Measurements from ENCODE around the gene SLC25A25.

SLC25A25 gene

GRCh38 chr9:128144239-128145181, 76.5 kb downstream of the SLC25A25 start:
- peaks cover 10% of the 10 kb centered on the region for H3K4me1 Mint-ChIP-seq
- no peaks in the 10 kb centered on the region for H3K9me3 Mint-ChIP-seq
- no peaks in the 10 kb centered on the region for H3K27me3 Mint-ChIP-seq
- no peak overlapping the region for H3K27ac Mint-ChIP-seq
- DNase-seq: no peak
- H3K4me3 Mint-ChIP-seq: no peak overlapping the region
- ATAC-seq: no peak

- H3K9me3 Mint-ChIP-seq: no peaks in the 10 kb centered on the region
- no peaks in the 10 kb centered on the region for H3K27me3 Mint-ChIP-seq
- no peak overlapping the region for H3K4me3 Mint-ChIP-seq
- ATAC-seq: no peak
- peaks cover 11% of the 10 kb centered on the region for H3K4me1 Mint-ChIP-seq
- H3K27ac Mint-ChIP-seq: no peak overlapping the region
- DNase-seq: no peak
Observed at GRCh38 chr9:128145536-128145935, 77.5 kb downstream of the SLC25A25 start.

GRCh38 chr9:128145951-128146351, 77.9 kb downstream of the SLC25A25 start:
- Mint-ChIP-seq H3K4me1 (peaks cover 15% of the 10 kb centered on the region), H3K27me3 (no peaks in the 10 kb centered on the region), H3K9me3 (no peaks in the 10 kb centered on the region), H3K27ac (no peak overlapping the region), H3K4me3 (no peak overlapping the region)
- DNase-seq: no peak
- ATAC-seq: no peak

- DNase-seq (no peak), ATAC-seq (no peak)
- Mint-ChIP-seq H3K4me3 (no peak overlapping the region), H3K4me1 (peaks cover 16% of the 10 kb centered on the region), H3K9me3 (no peaks in the 10 kb centered on the region), H3K27me3 (no peaks in the 10 kb centered on the region), H3K27ac (no peak overlapping the region)
Observed at GRCh38 chr9:128146591-128147120, 78.6 kb downstream of the SLC25A25 start.

DNA sequence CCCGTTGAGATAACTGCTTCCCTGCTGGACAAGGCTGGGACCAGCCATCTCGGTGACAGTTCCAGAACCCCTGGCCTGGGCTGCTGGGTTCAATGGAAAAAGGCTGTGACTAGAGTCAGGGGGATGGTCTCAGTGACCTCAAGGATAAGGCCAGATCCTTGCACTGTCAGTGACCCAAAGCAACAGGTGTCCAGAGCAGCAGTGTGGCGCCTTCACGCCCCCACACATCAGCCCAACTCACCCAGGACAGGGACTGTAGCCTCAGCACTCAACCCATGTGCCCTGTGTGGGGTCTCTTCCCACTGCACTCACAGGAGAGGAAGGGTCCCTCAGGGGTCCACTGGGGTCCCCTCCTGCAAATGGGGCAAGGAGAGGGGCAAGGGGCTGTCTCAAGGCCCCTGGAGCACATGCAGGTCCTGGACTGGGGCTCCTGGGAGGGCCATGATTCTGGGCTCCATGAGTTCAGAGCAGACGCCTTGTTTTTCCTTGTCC, 80.5 kb downstream of the SLC25A25 start:
- H3K4me1 Mint-ChIP-seq: peaks cover 6% of the 10 kb centered on the region
- no peaks in the 10 kb centered on the region for H3K9me3 Mint-ChIP-seq
- DNase-seq (no peak), ATAC-seq (no peak)
- no peak overlapping the region for H3K27ac Mint-ChIP-seq
- no peak overlapping the region for H3K4me3 Mint-ChIP-seq
- H3K27me3 Mint-ChIP-seq: no peaks in the 10 kb centered on the region

- H3K4me1 Mint-ChIP-seq: peaks cover 6% of the 10 kb centered on the region
- no peak within 1 kb of the TSS for H3K4me3 Mint-ChIP-seq
- ATAC-seq (no peak), DNase-seq (no peak)
- no peaks in the 10 kb centered on the region for H3K27me3 Mint-ChIP-seq
- no peaks in the 10 kb centered on the region for H3K9me3 Mint-ChIP-seq
- no peak within 1 kb of the TSS for H3K27ac Mint-ChIP-seq
Observed at GRCh38 chr9:128149001-128149701, 81.1 kb downstream of the SLC25A25 start, which contains the start of gene LCN2. LCN2 (plus strand) TSS chr9:128149453; CDS start chr9:128149526, 73 bp downstream.

DNA sequence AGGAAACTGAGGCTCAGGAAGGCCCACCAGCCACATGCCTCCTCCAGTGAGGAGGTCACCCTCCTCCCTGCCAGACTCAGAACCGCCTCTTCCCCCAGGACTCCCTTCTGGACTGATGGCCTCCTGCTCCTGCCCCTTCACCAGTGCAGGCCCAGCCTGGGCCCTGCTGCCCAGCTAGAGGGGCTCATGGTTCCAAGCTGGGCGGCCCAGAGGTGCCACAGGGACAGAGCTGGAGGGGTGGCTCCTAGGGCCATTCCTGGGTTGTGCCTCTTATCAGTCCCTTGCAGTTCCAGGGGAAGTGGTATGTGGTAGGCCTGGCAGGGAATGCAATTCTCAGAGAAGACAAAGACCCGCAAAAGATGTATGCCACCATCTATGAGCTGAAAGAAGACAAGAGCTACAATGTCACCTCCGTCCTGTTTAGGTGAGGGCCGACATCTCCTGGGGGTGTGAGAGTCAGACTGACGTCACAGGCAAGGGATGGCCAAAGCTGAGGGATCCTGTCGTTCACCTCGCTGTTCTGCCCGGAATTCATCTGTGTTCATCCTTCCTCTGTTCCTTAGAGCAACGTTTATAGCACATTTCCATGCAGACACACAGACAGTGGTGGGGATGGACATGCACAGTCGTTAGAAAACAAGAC, 82.0 kb downstream of the SLC25A25 start:
- H3K4me3 Mint-ChIP-seq: no peak overlapping the region
- no peak overlapping the region for H3K27ac Mint-ChIP-seq
- peaks cover 6% of the 10 kb centered on the region for H3K4me1 Mint-ChIP-seq
- ATAC-seq (no peak), DNase-seq (no peak)
- no peaks in the 10 kb centered on the region for H3K27me3 Mint-ChIP-seq
- H3K9me3 Mint-ChIP-seq: no peaks in the 10 kb centered on the region

DNA sequence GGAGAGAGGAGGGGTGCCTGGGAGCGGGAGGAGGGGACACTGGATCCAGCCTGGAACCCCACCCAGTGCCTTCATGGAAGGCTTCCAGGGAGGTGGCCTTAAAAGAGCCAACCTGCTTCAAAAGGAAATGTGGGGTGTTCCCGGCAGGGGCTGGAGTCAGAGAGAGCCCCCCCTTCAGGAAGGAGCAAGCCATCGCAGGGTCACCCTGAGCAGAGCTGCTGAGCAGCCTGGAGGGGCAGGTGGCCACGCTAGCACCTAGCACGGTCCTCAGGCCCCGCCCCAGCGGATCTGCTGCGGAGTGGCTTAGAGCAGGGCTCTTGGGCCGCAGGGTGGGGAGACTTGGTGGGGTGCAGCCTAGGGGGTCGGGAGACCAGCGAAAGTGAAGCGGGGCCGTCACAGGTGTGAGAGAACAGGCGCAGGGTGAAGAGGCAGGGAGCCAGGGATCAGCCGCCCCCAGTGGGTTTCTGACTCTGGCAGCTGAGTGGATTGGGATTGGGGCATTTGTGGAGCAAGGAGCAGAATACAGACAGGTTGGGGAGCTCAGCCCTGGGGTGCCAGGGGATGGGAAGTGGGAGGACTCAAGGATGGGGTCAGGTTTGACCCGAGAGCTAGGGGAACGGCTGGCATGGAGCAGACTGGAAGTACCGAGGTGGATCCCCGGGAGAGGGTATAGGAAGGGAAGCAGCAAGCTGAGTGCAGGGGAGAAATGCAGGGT, 82.7 kb downstream of the SLC25A25 start:
- Mint-ChIP-seq H3K27ac (no peak overlapping the region), H3K4me1 (peaks cover 6% of the 10 kb centered on the region), H3K9me3 (no peaks in the 10 kb centered on the region), H3K4me3 (no peak overlapping the region), H3K27me3 (no peaks in the 10 kb centered on the region)
- peak in 1 of 2 donors; percentile 35 for DNase-seq
- ATAC-seq: peak; percentile 52

DNA sequence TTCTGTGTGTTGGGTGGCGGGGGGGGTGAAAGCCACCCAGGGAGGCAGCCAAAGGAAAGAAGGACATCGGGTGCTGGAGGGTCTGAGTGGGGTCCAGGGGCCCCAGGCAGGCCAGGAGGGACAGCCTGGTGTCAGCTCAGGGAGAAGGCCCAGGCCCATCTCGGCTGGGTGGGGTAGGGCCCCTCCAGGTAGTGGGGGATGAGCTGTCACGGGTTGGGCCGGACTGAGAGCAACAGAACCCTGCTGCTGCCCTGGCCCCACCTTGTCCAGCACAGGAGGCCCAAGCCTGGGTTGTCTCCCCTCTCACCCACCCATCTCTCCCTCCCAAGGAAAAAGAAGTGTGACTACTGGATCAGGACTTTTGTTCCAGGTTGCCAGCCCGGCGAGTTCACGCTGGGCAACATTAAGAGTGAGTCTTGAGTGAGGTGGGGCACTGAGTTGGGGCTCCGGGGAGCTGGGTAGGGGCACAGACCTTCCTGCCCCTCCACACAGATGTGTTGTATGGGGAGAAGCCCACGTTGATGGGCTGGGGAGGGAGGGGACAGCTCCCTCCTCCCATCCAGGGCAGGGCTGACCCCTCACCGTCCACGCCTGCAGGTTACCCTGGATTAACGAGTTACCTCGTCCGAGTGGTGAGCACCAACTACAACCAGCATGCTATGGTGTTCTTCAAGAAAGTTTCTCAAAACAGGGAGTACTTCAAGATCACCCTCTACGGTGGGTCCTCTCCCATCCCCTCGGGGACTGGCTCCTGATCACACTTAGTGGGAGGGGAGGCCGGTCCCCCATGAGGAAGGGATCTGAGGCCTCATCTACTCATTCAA, 83.5 kb downstream of the SLC25A25 start:
- H3K9me3 Mint-ChIP-seq: no peaks in the 10 kb centered on the region
- ATAC-seq (no peak), DNase-seq (no peak)
- H3K4me1 Mint-ChIP-seq: peaks cover 6% of the 10 kb centered on the region
- no peak overlapping the region for H3K27ac Mint-ChIP-seq
- no peaks in the 10 kb centered on the region for H3K27me3 Mint-ChIP-seq
- H3K4me3 Mint-ChIP-seq: no peak overlapping the region

DNA sequence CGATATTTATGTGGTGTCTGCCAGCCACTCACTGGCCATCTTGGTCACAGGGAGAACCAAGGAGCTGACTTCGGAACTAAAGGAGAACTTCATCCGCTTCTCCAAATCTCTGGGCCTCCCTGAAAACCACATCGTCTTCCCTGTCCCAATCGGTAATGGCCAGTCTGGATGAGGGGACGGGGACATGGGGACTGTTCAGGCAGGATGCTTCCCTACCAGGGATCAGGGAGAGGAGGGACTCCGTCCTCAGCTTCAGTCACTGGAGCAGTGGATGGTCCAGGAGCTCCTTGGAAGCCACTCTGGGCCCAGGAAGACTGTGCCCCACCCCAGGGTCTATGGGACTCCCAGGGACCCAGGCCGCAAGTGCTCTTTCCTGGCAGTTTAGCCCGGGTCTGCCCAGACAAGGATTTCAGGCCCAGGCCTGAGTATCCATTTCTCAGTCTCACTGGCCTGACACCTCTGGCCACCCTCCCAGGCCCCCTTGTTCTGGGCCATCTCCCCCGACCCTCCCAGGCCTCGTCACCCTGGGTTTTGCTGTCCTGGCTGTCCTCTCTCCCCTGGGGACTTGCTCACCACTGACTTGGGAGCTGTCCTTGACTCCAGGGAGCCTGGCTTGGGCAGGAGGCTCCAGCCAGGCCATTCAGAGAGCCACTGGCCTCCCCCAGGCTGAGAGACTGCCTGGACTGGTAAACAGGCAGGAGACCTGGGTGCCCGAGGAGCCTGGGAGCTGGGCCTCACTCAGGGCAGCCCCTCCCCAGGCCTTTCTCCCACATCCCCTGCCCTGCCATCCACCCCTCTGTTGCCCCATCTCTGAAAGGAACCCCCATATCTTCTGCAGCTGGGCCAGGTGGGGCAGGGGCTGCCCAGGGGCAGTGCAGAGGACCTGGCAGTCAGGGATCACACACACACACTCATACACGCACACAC, 84.4 kb downstream of the SLC25A25 start:
- no peaks in the 10 kb centered on the region for H3K27me3 Mint-ChIP-seq
- no peak overlapping the region for H3K4me3 Mint-ChIP-seq
- H3K9me3 Mint-ChIP-seq: no peaks in the 10 kb centered on the region
- peaks cover 6% of the 10 kb centered on the region for H3K4me1 Mint-ChIP-seq
- no peak for ATAC-seq
- no peak overlapping the region for H3K27ac Mint-ChIP-seq
- no peak for DNase-seq

DNA sequence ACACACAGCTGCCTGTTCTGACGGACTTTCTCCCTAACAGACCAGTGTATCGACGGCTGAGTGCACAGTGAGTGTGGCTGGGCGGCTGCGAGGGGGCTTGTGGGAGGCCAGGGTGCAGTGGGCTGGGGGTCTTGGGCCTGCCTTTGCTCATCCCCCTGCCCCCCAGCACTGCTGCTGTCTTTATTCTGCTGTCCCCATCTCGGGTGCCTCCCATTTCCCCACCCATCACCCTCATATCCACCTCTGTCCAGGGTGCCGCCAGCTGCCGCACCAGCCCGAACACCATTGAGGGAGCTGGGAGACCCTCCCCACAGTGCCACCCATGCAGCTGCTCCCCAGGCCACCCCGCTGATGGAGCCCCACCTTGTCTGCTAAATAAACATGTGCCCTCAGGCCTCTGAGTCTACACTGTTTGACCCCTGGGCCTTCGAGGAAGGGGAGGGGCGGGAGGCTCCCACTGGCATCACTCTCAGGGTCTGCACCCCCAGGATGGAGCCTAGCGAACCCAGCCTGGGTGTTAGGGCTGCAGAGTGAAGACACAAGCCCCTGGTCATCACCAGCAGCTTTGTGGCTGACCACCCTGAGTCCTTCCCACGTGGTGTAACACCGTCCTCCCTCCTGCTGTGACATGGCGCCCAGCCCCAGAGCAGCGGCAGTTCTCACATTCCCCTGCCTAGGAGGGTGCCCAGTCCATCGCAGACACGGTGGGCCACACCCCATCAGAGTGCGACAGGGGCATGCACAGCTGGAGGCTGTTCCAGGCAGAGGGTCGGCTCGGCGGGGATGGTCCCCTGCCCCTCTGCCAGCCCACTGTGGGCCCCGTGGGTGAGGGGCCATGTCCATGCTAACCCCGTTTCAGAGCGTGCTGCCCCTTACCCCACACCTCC, 85.3 kb downstream of the SLC25A25 start:
- no peaks in the 10 kb centered on the region for H3K27me3 Mint-ChIP-seq
- peak; percentile 22 for ATAC-seq
- no peak for DNase-seq
- H3K4me3 Mint-ChIP-seq: no peak overlapping the region
- H3K4me1 Mint-ChIP-seq: peaks cover 6% of the 10 kb centered on the region
- no peaks in the 10 kb centered on the region for H3K9me3 Mint-ChIP-seq
- H3K27ac Mint-ChIP-seq: peak overlapping the region in 1 of 2 donors; percentile 25

GRCh38 chr9:128153947-128154695, 86.1 kb downstream of the SLC25A25 start:
- no peak for ATAC-seq
- DNase-seq: no peak
- H3K9me3 Mint-ChIP-seq: no peaks in the 10 kb centered on the region
- H3K4me1 Mint-ChIP-seq: peaks cover 7% of the 10 kb centered on the region
- H3K4me3 Mint-ChIP-seq: no peak overlapping the region
- no peaks in the 10 kb centered on the region for H3K27me3 Mint-ChIP-seq
- H3K27ac Mint-ChIP-seq: no peak overlapping the region

Data from stimulated activated naive CD8-positive, alpha-beta T cell treated with anti-CD3 and anti-CD28 coated beads, Interleukin-15, amount 100 ng/mL, for 72 hours (primary cell).